Hepatocyte (in vitro differentiated cells): ENCODE results near the gene ANAPC2. TPM values are rescaled to one million over a fixed set of nuclear protein-coding genes. Genes with fewer than 3 reads are reported as not detected.
A peak's percentile ranks its signal among the peaks of the same experiment; 100 is the strongest.

Source experiments
- DNase-seq: peaks from one replicate; pipeline ENCODE4 v3.0.0-alpha.2; 2016; ENCODE audit warnings: low spot score
- H2AFZ ChIP-seq: fragments of 200-600 bp; sonication (generic); 2 replicates; pipeline ENCODE4 v1.6.0; 2016; ENCODE audit warnings: antibody characterized with exemption, mild to moderate bottlenecking
- H3K27ac ChIP-seq: fragments of 200-600 bp; sonication (generic); 2 replicates; pipeline ENCODE4 v1.5.1; 2016; ENCODE audit warnings: mild to moderate bottlenecking
- H3K27me3 ChIP-seq: fragments of 200-600 bp; sonication (generic); 2 replicates; pipeline ENCODE4 v1.6.1; 2016
- H3K36me3 ChIP-seq: fragments of 200-600 bp; sonication (generic); replicated peaks from 2 replicates; pipeline ENCODE4 v1.5.1; 2016; ENCODE audit warnings: low read depth; ENCODE audit not compliant: insufficient read depth
- H3K4me1 ChIP-seq: fragments of 200-600 bp; sonication (generic); 2 replicates; pipeline ENCODE4 v1.5.1; 2016; ENCODE audit warnings: mild to moderate bottlenecking, moderate library complexity; ENCODE audit not compliant: insufficient read depth
- H3K4me2 ChIP-seq: fragments of 200-600 bp; sonication (generic); 2 replicates; pipeline ENCODE4 v1.6.0; 2016
- H3K4me3 ChIP-seq: fragments of 200-600 bp; sonication (generic); 2 replicates; pipeline ENCODE4 v1.5.1; 2016; ENCODE audit warnings: mild to moderate bottlenecking
- H3K79me2 ChIP-seq: fragments of 200-600 bp; sonication (generic); 2 replicates; pipeline ENCODE4 v1.6.0; 2017; ENCODE audit warnings: mild to moderate bottlenecking
- H3K9me2 ChIP-seq: fragments of 200-600 bp; sonication (generic); replicated peaks from 2 replicates; pipeline ENCODE4 v1.6.0; 2017; ENCODE audit warnings: mild to moderate bottlenecking; ENCODE audit not compliant: insufficient read depth
- H3K9me3 ChIP-seq: fragments of 200-600 bp; sonication (generic); 2 replicates; pipeline ENCODE4 v1.5.1; 2016; ENCODE audit warnings: low read depth, mild to moderate bottlenecking
- H4K20me1 ChIP-seq: fragments of 200-600 bp; sonication (generic); 2 replicates; pipeline ENCODE4 v1.6.0; 2016; ENCODE audit warnings: mild to moderate bottlenecking; ENCODE audit not compliant: insufficient read depth, poor library complexity, severe bottlenecking
- CTCF ChIP-seq: fragments of 200-600 bp; sonication (generic); IDR thresholded peaks from 2 replicates; pipeline ENCODE4 v1.5.1; 2016; ENCODE audit warnings: antibody characterized with exemption, mild to moderate bottlenecking; ENCODE audit not compliant: poor library complexity
- EZH2 ChIP-seq: fragments of 200-600 bp; sonication (generic); IDR thresholded peaks from 2 replicates; pipeline ENCODE4 v1.6.1; 2016; ENCODE audit warnings: antibody characterized with exemption, mild to moderate bottlenecking, borderline replicate concordance
- EZH2phosphoT487 ChIP-seq: fragments of 200-600 bp; sonication (generic); IDR thresholded peaks from one replicate; pipeline ENCODE4 v1.6.1; 2018; ENCODE audit warnings: antibody characterized with exemption, mild to moderate bottlenecking, low read depth, moderate library complexity; ENCODE audit not compliant: unreplicated experiment, severe bottlenecking
- WGBS: methylation state at CpG from one replicate; pipeline ENCODE4 v1.1.6; 2016; ENCODE audit warnings: low lambda C conversion rate; ENCODE audit errors: missing lambda C conversion rate; 5-methylcytosine and 5-hydroxymethylcytosine counted together
- polyA plus RNA-seq: library from polyadenylated mRNA; unstranded; fragments of >200 nt; fragmentation: Nextera tagmentation; extraction: Ambion mirVana; gene quantifications from 2 replicates; pipeline ENCODE4 v1.2.1, GENCODE V29; 2016
- total RNA-seq: library from RNA; depleted of rRNA; stranded (reverse); fragments of >200 nt; gene quantifications from 2 replicates; pipeline ENCODE4 v1.2.3, GENCODE V29; 2014

ANAPC2 gene
- total and polyA plus RNA-seq, 2 experiments from 2014 or later = 12.2 to 21.3 TPM

DNA sequence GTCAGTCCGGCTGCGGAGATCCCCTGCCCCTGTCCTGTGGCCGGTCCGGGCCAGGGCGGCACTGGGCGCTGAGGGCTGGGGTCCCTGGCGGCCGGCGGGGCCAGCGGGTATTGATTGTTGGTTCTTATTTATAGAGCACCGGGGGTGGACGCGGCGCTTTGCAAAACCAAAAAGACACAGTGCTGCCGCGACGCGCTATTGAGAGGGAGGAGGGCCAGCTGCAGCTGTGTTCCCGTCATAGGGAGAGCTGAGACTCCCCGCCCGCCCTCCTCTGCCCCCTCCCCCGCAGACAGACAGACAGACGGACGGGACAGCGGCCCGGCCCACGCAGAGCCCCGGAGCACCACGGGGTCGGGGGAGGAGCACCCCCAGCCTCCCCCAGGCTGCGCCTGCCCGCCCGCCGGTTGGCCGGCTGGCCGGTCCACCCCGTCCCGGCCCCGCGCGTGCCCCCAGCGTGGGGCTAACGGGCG lies 21.0 kb downstream of the ANAPC2 start:
- Histone ChIP-seq H3K4me2 (peak overlapping the region; percentile 80), H3K4me1 (peaks cover 27% of the 10 kb centered on the region), H3K4me3 (no peak overlapping the region), H3K36me3 (no peaks in the 10 kb centered on the region), H3K27me3 (peaks cover 88% of the 10 kb centered on the region), H3K27ac (no peak overlapping the region), H4K20me1 (no peaks in the 10 kb centered on the region), H3K79me2 (no peaks in the 10 kb centered on the region), H3K9me2 (no peaks in the 10 kb centered on the region), H3K9me3 (no peaks in the 10 kb centered on the region), H2AFZ (no peak overlapping the region)
- WGBS = 58% methylated on average over 11 of the region's 44 CpGs
- no peak for DNase-seq
- TF ChIP-seq EZH2 = no peak
- no peak for TF ChIP-seq EZH2phosphoT487
- no peak for TF ChIP-seq CTCF

- Histone ChIP-seq H3K9me2 (no peaks in the 10 kb centered on the region), H3K9me3 (no peaks in the 10 kb centered on the region), H3K36me3 (no peaks in the 10 kb centered on the region), H3K79me2 (no peaks in the 10 kb centered on the region), H3K4me1 (peaks cover 27% of the 10 kb centered on the region), H3K4me3 (no peak overlapping the region), H3K27me3 (peaks cover 94% of the 10 kb centered on the region), H3K4me2 (no peak overlapping the region), H3K27ac (no peak overlapping the region), H4K20me1 (no peaks in the 10 kb centered on the region), H2AFZ (no peak overlapping the region)
- TF ChIP-seq EZH2phosphoT487 (no peak), CTCF (no peak), EZH2 (no peak)
- 82% methylated on average over 19 of the region's 22 CpGs for WGBS
- DNase-seq = no peak
These were observed 21.8 kb downstream of the ANAPC2 start for GRCh38 chr9:137166380-137167229.

DNA sequence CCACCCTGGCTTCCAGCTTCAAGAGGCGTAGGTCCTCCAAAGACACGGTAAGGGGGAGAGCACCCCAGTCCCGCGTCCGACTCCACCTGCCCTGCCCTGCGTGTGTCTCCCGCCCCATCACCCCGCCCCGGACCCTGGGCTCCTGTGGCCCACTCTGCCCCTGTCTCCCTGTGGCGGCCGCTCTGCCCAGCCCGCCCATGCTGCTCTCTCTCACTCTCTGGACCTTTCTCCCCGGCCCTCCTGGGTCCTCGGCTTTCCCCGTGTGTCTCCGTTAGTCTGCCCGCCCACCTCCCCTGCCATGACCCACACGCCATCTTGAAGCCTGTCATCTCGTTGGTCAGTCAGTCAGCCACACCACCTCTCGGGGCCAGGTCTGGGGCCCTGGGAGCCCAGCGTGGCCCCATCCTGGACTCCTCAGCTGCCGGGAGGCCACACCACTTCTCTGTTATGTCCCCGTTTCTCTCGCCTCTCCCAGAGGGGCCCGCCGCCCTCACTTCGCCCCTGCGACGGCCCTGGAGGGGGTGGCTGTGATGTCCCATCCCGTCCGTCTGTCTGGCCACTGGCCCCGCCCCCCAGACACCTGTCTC lies 23.0 kb downstream of the ANAPC2 start:
- no peaks in the 10 kb centered on the region for H3K36me3 ChIP-seq
- no peak overlapping the region for H3K27ac ChIP-seq
- H2AFZ ChIP-seq = no peak overlapping the region
- H3K9me2 ChIP-seq = no peaks in the 10 kb centered on the region
- peaks cover 27% of the 10 kb centered on the region for H3K4me1 ChIP-seq
- no peak overlapping the region for H3K4me3 ChIP-seq
- H3K27me3 ChIP-seq = peaks cover 94% of the 10 kb centered on the region
- H4K20me1 ChIP-seq = no peaks in the 10 kb centered on the region
- no peak overlapping the region for H3K4me2 ChIP-seq
- H3K9me3 ChIP-seq = no peaks in the 10 kb centered on the region
- no peak for DNase-seq
- 90% methylated on average over 21 of the region's 32 CpGs for WGBS
- no peaks in the 10 kb centered on the region for H3K79me2 ChIP-seq
- TF ChIP-seq EZH2phosphoT487 (no peak), CTCF (no peak), EZH2 (no peak)
